Middle frontal gyrus (tissue), 1 donor: Measurements from ENCODE around the gene ARHGAP25.

Experiments used
- DNase-seq: peaks from one replicate; pipeline ENCODE4 v3.0.0-alpha.2; 2015; ENCODE audit warnings: low spot score; ENCODE audit errors: extremely low spot score

Gene ARHGAP25

DNA sequence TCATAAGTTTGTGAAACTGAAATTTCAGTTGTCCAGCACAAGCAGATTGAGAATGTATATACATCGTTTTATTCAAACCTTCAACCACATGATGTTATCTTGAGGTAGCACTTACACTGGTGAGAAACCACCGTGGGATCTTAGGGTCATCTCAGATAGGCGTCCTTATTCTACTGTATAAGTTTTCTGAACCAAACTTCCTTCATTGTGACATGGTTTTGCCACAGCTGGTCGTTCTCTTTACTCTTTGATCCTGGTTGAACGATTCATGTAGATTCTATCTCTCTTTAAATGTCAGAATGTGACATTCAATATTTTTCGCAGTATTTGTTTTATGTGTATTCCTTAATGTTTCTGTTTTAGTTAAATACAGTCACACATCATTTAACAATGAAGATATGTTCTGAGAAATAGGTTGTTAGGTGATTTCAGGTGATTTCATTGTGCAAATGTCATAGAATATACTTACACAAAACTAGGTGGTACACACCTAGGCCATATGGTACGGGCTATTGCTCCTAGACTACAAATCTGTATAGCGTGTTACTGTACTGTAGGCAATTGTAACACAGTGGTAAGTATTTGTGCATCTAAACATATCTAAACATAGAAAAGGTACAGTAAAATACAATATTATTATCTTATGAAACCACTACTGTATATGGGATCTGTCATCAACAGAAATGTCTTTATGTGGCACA lies 17.9 kb upstream of the ARHGAP25 start:
- no peak for DNase-seq

DNA sequence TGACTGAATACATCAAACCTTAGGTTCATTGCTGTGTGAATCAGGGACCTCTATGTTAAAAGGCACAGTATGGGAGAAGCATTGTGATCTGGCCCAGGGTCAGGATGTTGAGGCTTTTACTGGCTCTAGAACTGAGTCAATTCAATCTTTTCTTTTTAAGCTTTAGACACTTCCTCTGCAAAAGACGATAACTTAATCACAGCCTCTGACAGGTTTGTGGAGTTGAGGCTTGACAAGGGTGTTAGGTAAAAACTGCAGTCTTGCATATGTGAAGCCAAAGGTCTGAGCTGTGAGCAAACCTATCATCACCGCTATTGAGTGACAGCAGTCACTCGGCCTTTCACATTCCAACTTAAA lies 17.3 kb upstream of the ARHGAP25 start:
- no peak for DNase-seq

DNA sequence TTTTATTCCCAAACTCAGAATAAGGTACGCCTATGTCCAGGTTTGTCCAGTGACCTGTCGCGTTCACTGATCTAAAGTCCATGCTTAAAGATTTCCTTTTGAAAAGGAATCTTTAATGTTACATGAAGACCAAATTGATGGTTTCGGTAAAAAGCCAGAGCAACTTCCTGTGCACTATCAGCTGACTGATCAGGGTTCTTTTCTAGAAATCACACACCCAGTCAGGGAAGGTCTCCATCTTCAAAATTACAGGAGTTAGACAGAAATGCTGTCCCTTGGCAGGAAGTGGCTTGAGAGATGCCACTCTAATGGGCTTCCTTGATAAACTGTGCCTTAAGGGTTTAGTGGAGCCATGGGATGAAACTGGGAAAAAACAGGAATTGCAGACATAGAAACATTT lies 14.7 kb upstream of the ARHGAP25 start:
- no peak for DNase-seq

- no peak for DNase-seq
Observed at GRCh38 chr2:68720665-68721064, 13.9 kb upstream of the ARHGAP25 start.

GRCh38 chr2:68721482-68722101 lies 13.0 kb upstream of the ARHGAP25 start:
- no peak for DNase-seq

DNA sequence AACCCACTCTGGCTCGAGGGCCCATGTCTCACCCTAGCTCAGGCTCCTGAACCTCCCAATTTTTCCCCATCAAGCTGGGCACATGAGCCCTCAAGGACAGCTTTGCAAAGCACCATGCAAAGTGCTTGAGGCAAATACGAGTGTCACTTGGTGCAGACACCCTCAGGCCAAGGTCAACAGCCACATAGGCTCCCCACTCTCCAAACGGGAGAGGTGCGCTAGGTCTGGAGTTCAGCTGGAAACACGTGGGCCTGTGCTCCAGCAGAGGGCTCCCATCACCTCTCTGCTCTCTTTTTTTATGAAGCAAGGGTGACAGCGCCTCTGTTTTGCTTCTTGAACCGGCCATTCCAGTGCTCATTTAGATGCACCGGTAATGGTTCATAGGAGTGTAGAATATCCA lies 11.9 kb upstream of the ARHGAP25 start:
- no peak for DNase-seq

GRCh38 chr2:68723181-68723580 lies 11.4 kb upstream of the ARHGAP25 start:
- DNase-seq, result no peak

GRCh38 chr2:68726100-68726499 lies 8.5 kb upstream of the ARHGAP25 start:
- no peak for DNase-seq

GRCh38 chr2:68726608-68727367 lies 7.8 kb upstream of the ARHGAP25 start:
- no peak for DNase-seq

GRCh38 chr2:68727683-68728375 lies 6.8 kb upstream of the ARHGAP25 start:
- DNase-seq, result no peak

DNA sequence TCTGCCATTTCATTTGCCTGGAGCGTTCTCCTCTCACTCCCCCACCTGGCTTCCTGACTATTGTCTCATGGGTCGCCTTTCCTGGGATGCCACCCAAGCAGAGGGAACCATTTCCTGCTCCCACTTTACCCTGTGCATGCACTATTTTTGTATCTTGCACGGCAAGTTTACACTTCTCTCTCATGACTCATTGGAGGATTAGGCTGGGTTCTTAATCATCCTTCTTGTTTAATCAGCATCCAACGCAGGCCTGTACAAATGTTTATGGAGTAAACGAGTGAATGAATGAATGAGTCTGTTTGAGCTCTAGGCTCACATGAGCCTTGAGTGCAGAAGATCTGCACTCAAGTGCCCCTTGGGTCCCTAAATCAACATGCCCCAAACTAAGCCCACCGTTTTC lies 3.8 kb upstream of the ARHGAP25 start:
- DNase-seq, result no peak

- no peak for DNase-seq
Observed at GRCh38 chr2:68732036-68732932, 2.3 kb upstream of the ARHGAP25 start.

- DNase-seq, result no peak
Observed at GRCh38 chr2:68733365-68733764, 1.2 kb upstream of the ARHGAP25 start.

DNA sequence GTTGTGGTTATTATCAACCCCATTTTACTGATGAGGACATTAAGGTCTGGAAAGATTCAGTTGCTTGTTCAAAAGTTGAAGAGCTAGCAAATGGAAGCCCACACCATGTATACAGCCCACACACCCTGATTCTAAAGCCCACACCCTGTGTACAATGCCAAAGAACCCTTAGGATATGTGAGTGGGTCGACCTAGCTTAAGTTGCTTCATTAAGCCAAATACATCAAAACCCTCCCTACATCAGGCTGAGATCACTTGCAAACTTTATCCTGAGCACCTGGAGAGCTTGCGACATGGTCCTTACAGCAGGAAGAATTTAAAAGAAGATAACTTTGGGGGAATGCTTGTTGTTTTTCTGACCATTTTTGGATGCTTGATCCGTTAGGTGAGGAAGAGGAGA lies 435 bp upstream of the ARHGAP25 start:
- no peak for DNase-seq

DNA sequence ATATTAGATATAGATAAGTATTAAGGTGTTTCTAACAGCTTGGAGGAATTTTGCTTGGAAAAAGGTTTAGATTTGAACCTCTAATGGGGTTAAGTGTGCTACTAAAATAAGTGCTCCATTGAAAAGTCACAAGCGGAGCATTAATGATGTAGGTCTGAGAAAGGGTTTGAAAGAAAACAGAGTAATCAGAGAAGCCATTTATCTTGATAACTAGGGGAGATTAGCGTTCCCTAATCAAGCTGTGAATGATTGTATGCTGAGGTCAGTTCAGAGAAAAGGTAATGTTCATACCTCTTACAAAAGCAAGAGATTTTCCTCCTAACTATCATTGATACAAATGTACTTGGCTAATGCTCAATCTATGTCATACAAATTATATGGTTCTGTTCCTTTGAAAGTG lies 1.5 kb downstream of the ARHGAP25 start:
- DNase-seq, result no peak

DNA sequence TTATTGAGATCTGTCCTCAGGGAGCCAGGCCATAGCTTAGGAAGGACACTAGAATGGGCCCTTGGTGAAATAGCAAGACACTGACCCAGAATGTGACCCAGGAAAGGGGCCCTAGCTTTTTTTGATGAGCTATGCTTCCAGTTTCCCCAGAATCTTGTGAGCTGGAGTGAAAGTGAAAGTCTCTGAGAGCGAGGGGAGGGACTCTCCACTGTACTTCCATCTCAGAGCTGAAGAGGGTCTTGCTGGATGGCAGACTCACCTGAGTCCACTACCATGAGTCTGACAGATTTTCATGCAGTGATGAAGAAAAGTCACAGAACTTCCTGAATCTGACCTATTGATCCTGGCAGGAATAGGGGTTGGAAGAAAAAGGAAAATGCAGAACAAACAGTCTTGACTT lies 3.1 kb downstream of the ARHGAP25 start:
- no peak for DNase-seq

DNA sequence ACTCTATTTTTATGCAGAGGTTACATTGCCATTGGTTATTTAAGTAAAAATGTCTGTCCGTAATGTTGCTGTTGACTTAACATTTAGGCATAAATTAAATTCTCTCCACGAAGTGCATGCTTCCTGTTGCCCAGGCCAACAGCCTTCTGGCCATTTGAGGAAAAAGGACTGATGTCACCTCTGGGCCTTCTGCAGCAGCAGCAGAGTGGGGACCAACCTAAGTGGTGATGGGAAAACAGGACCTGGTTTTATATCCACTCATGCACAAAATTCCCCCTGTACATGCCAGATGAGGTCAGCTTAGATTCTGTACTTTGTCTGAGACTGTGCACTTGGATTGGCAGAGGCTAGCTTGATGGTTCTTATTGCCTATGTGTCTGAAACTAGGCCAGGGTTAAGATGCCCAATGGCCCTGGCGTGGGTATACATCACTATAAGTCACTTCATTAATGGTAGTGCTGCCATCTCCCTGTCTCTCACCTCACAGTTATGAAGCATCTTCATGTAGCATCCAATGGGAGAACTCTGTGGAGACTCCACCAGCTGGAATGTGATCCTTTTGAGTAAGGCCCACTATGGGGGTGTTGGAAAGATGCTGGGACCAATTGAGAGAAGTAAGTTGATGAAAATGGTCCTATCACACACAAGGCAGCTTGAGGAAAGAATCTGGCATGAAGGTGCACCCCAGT lies 4.4 kb downstream of the ARHGAP25 start:
- DNase-seq, result no peak

GRCh38 chr2:68739595-68740399 lies 5.2 kb downstream of the ARHGAP25 start:
- DNase-seq, result no peak

DNA sequence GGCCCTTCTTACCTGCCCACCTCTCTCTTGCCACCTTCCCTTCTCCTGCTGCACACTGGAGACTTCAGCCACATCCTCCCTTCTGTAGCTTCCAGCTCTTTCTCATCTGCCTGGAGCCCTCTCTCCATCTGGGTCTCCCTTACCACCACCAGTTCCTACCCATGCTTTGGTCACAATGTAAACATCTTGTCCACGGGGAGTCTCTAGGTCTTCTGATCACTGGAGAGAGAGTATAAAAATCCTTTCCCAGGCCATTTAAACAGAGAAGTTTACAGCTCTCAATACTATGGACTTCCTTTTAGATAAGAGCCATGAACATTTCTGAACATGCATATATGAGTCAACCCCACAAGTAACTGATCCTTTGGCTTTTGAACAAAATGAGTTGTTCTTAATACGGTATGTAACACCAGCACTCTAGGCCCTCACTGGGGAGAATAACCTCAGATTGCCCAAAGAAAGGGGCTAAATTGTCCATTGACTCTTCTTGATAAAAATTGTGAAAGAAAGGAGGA lies 5.8 kb downstream of the ARHGAP25 start:
- DNase-seq, result no peak
